Trophoblast cell (in vitro differentiated cells and primary cell): Measurements from ENCODE around the gene PGBD5.

ENCODE experiments used
- DNase-seq, 2 donors: peaks; one replicate each; pipeline ENCODE4 v3.0.0-alpha.2; 2016
- H2AFZ ChIP-seq: 2 replicates; pipeline ENCODE4 v1.6.1; 2013; ENCODE audit warnings: low read length, moderate library complexity, mild to moderate bottlenecking; ENCODE audit not compliant: insufficient read depth, poor library complexity
- H2AK5ac ChIP-seq: 2 replicates; pipeline ENCODE4 v1.6.1; 2013; ENCODE audit warnings: mild to moderate bottlenecking, low read length
- H2BK120ac ChIP-seq: 2 replicates; pipeline ENCODE4 v1.6.1; 2013; ENCODE audit warnings: low read length, mild to moderate bottlenecking, moderate library complexity; ENCODE audit not compliant: insufficient read depth, poor library complexity
- H2BK12ac ChIP-seq: 2 replicates; pipeline ENCODE4 v1.6.1; 2013; ENCODE audit warnings: mild to moderate bottlenecking, low read length, moderate library complexity
- H2BK5ac ChIP-seq: 2 replicates; pipeline ENCODE4 v1.6.1; 2013; ENCODE audit warnings: low read length, low read depth, moderate library complexity, mild to moderate bottlenecking; ENCODE audit not compliant: poor library complexity
- H3K14ac ChIP-seq: 2 replicates; pipeline ENCODE4 v1.6.1; 2013; ENCODE audit warnings: mild to moderate bottlenecking, low read length
- H3K18ac ChIP-seq: 2 replicates; pipeline ENCODE4 v1.6.1; 2013; ENCODE audit warnings: mild to moderate bottlenecking, low read length
- H3K23ac ChIP-seq: 2 replicates; pipeline ENCODE4 v1.6.1; 2013; ENCODE audit warnings: low read length
- H3K27ac ChIP-seq: 2 replicates; pipeline ENCODE4 v1.5.1; 2013; ENCODE audit warnings: low read depth, mild to moderate bottlenecking, inconsistent platforms, low read length, moderate library complexity
- H3K27me3 ChIP-seq: 2 replicates; pipeline ENCODE4 v1.6.1; 2013; ENCODE audit warnings: inconsistent platforms, mild to moderate bottlenecking, low read length, moderate library complexity; ENCODE audit not compliant: insufficient read depth
- H3K36me3 ChIP-seq, 2 experiments: 1 replicate in 1 of 2; 2 replicates in 1 of 2; pipeline ENCODE4 v1.6.1; 2013; ENCODE audit warnings: low read length in 2 of 2, mild to moderate bottlenecking in 2 of 2, moderate library complexity in 1 of 2; ENCODE audit not compliant: insufficient read depth in 2 of 2, control insufficient read depth in 1 of 2
- H3K4ac ChIP-seq: 2 replicates; pipeline ENCODE4 v1.6.1; 2013; ENCODE audit warnings: low read depth, mild to moderate bottlenecking, low read length, moderate library complexity
- H3K4me1 ChIP-seq, 2 experiments: 1 replicate in 1 of 2; 2 replicates in 1 of 2; pipeline ENCODE4 v1.6.1; 2013; ENCODE audit warnings: low read length in 2 of 2, mild to moderate bottlenecking in 2 of 2, moderate library complexity in 1 of 2; ENCODE audit not compliant: insufficient read depth in 2 of 2, control insufficient read depth in 1 of 2
- H3K4me2 ChIP-seq: 2 replicates; pipeline ENCODE4 v1.6.1; 2013; ENCODE audit warnings: inconsistent platforms, mild to moderate bottlenecking, low read length, moderate library complexity
- H3K4me3 ChIP-seq: 2 replicates; pipeline ENCODE4 v1.5.1; 2013; ENCODE audit warnings: mild to moderate bottlenecking, low read depth, low read length, inconsistent platforms
- H3K79me1 ChIP-seq: one replicate; pipeline ENCODE4 v1.6.1; 2013; ENCODE audit warnings: low read length
- H3K79me2 ChIP-seq: 2 replicates; pipeline ENCODE4 v1.6.1; 2013; ENCODE audit warnings: low read length, mild to moderate bottlenecking; ENCODE audit not compliant: control insufficient read depth, insufficient read depth, poor library complexity
- H3K9ac ChIP-seq: 2 replicates; pipeline ENCODE4 v1.6.1; 2013; ENCODE audit warnings: mild to moderate bottlenecking, low read length
- H3K9me3 ChIP-seq: 2 replicates; pipeline ENCODE4 v1.6.1; 2013; ENCODE audit warnings: low read depth, mild to moderate bottlenecking, control low read depth, inconsistent platforms, low read length; ENCODE audit not compliant: insufficient read depth
- H4K12ac ChIP-seq: 2 replicates; pipeline ENCODE4 v1.6.1; 2013; ENCODE audit warnings: low read depth, mild to moderate bottlenecking, low read length, moderate library complexity
- H4K8ac ChIP-seq: 2 replicates; pipeline ENCODE4 v1.6.1; 2013; ENCODE audit warnings: low read depth, mild to moderate bottlenecking, low read length, moderate library complexity
- H4K91ac ChIP-seq: one replicate; pipeline ENCODE4 v1.6.1; 2013; ENCODE audit warnings: low read depth, mild to moderate bottlenecking, low read length, moderate library complexity
- WGBS: extraction: QIAGEN DNeasy Blood & Tissue Kit; methylation state at CpG from one replicate; pipeline ENCODE4 v1.1.7; 2013; ENCODE audit warnings: missing lambda C conversion rate; ENCODE audit not compliant: insufficient read length, insufficient coverage; ENCODE audit errors: extremely low coverage; 5-methylcytosine and 5-hydroxymethylcytosine counted together

The PGBD5 gene

DNA sequence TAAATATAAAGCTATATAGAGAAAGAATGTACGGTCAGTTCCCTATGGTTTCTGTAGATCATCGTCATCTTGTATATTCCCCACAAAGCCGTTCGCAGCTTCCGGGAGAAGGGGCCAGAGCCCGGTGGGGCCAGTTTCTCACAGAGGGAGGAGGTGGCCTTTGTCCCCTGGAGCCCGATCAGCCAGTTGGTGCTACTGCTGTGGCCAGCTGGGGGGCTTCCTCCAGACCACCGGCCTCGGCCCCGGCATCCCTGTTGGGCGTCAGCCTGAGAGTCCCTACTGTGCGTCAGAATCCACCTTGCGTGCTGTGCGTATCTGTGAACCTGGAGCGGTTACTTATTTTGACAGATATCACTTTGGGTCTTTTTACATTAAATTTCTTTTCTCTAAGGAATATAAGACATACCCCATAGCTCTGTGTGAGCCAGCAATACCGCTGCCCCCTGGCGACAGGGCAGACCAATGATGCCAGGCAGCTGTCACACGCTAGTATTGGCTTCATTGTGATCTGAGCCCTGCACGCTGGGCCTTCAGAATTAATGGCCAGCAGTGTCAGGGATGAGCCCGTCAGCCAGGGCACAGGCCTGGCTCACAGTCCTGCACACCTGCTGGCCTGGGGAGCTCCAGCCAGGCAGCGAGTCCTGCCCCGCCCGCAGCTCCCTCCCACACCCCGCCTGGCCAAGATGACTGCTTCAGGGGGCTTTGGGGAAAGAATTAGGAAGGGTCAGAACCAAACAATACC lies 145.9 kb downstream of the PGBD5 start:
- Histone ChIP-seq H3K9me3 (peaks cover 2% of the 10 kb centered on the region), H3K23ac (no peak overlapping the region), H2AFZ (no peak overlapping the region), H3K18ac (no peak overlapping the region), H2AK5ac (no peak overlapping the region), H3K27me3 (no peaks in the 10 kb centered on the region), H4K8ac (no peak overlapping the region), H4K91ac (no peak overlapping the region), H2BK120ac (no peak overlapping the region), H3K14ac (no peak overlapping the region), H3K79me1 (no peaks in the 10 kb centered on the region), H3K36me3 (peaks cover 42 to 46% of the 10 kb centered on the region in 2 experiments), H4K12ac (peak overlapping the region; percentile 18), H3K4me2 (no peak overlapping the region), H3K4ac (no peak overlapping the region), H2BK12ac (no peak overlapping the region), H3K4me3 (no peak overlapping the region), H3K9ac (no peak overlapping the region), H2BK5ac (no peak overlapping the region), H3K4me1 (peaks cover 0 to 2% of the 10 kb centered on the region in 2 experiments), H3K27ac (no peak overlapping the region), H3K79me2 (peaks cover 1% of the 10 kb centered on the region)
- no CpG with 5 or more reads among the region's 24 CpGs for WGBS
- no peak for DNase-seq

DNA sequence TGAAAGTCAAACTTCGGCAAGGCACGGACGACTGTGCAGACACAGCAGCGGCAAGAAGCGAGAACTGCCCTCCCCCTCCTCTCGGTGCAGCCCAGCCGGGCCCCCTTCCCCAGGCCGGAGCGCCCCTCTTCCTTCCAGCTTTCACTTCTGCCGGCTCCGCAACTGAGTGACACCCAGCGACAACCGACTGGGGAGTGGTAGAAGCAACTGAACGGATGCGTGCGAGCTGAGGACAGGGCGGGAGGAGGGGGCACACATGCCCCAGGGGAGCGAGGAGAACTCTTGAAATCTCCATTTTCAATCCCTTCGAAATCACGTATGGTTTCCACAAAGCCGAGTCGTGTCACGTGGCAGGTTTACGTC lies 146.6 kb downstream of the PGBD5 start:
- Histone ChIP-seq H3K23ac (no peak overlapping the region), H4K8ac (no peak overlapping the region), H3K4me3 (no peak overlapping the region), H3K14ac (no peak overlapping the region), H2AFZ (no peak overlapping the region), H3K79me1 (no peaks in the 10 kb centered on the region), H3K9ac (no peak overlapping the region), H3K79me2 (peaks cover 1% of the 10 kb centered on the region), H2AK5ac (no peak overlapping the region), H3K27me3 (no peaks in the 10 kb centered on the region), H2BK12ac (no peak overlapping the region), H3K9me3 (peaks cover 2% of the 10 kb centered on the region), H3K27ac (no peak overlapping the region), H3K36me3 (peaks cover 42 to 46% of the 10 kb centered on the region in 2 experiments), H4K12ac (no peak overlapping the region), H2BK5ac (no peak overlapping the region), H3K4ac (no peak overlapping the region), H3K18ac (no peak overlapping the region), H2BK120ac (no peak overlapping the region), H3K4me2 (no peak overlapping the region), H4K91ac (no peak overlapping the region), H3K4me1 (peaks cover 0 to 2% of the 10 kb centered on the region in 2 experiments)
- DNase-seq = no peak
- no CpG with 5 or more reads among the region's 24 CpGs for WGBS

DNA sequence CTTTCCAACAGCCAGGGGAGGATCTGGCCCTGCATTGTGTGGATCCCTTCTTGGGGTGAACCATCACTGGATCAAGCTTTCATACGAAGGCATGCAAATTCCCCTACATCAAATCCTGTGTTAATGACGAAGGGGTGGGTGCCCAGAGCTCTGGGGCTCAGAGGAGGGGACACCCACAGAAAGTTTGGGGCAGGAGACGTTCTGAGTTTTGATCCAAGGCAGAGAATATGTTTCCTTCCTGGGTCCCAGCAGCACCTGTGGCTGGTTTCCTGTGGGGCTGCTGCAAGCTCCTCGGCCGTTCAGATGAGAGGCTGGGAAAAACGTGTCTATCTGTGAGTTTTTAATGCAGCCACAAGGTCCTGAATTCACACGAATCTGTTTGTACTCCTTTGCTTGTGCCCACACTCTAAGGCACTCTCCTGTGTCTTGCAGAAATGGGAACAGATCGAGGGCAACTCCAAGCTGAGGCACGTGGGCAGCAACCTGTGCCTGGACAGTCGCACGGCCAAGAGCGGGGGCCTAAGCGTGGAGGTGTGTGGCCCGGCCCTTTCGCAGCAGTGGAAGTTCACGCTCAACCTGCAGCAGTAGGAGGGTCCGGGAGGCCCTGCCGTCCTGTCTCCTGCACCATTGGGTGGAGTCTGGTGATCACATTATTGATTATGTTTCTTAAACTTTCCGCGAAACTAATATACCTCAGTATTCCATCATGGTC lies 147.1 kb downstream of the PGBD5 start:
- H4K91ac ChIP-seq = no peak overlapping the region
- H3K36me3 ChIP-seq = peaks cover 46 to 51% of the 10 kb centered on the region in 2 experiments
- no peak overlapping the region for H3K4ac ChIP-seq
- H3K27me3 ChIP-seq = no peaks in the 10 kb centered on the region
- H4K8ac ChIP-seq = no peak overlapping the region
- no peak overlapping the region for H3K27ac ChIP-seq
- no peak for DNase-seq
- no peak overlapping the region for H3K4me2 ChIP-seq
- H3K9ac ChIP-seq = no peak overlapping the region
- H4K12ac ChIP-seq = no peak overlapping the region
- no peaks in the 10 kb centered on the region for H3K79me1 ChIP-seq
- H3K4me1 ChIP-seq = peaks cover 0 to 2% of the 10 kb centered on the region in 2 experiments
- no peak overlapping the region for H2BK12ac ChIP-seq
- H2BK120ac ChIP-seq = no peak overlapping the region
- no peak overlapping the region for H2BK5ac ChIP-seq
- H3K18ac ChIP-seq = no peak overlapping the region
- H2AFZ ChIP-seq = no peak overlapping the region
- H3K79me2 ChIP-seq = peaks cover 1% of the 10 kb centered on the region
- WGBS = no CpG with 5 or more reads among the region's 20 CpGs
- no peak overlapping the region for H2AK5ac ChIP-seq
- H3K4me3 ChIP-seq = no peak overlapping the region
- H3K23ac ChIP-seq = no peak overlapping the region
- H3K14ac ChIP-seq = no peak overlapping the region
- H3K9me3 ChIP-seq = peaks cover 2% of the 10 kb centered on the region

DNA sequence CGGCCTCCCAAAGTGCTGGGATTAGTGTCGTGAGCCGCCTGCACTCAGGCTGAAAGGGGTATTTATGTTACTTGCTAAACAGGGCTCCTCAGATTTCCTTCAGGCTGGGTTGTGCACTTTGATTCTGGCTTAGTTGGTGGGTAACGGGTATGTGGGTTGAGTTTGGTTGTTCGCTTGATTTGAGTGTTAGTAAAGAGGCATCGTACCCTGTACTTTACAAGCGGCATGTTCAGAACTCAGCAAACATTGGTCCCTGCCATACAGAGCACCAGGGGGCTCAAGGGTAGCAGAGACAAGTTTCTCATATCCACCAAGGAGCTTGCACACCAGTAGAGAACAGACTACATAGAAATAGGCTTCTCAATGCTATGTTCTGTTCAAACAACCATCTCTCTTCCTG lies 147.8 kb downstream of the PGBD5 start:
- no peak overlapping the region for H3K14ac ChIP-seq
- no peak overlapping the region for H3K18ac ChIP-seq
- no peak overlapping the region for H3K23ac ChIP-seq
- H3K27me3 ChIP-seq = no peaks in the 10 kb centered on the region
- no peak overlapping the region for H3K4me2 ChIP-seq
- no peak overlapping the region for H2BK120ac ChIP-seq
- peaks cover 2% of the 10 kb centered on the region for H3K9me3 ChIP-seq
- H2BK12ac ChIP-seq = no peak overlapping the region
- H2AK5ac ChIP-seq = no peak overlapping the region
- H3K4ac ChIP-seq = no peak overlapping the region
- H3K4me3 ChIP-seq = no peak overlapping the region
- H3K9ac ChIP-seq = no peak overlapping the region
- H3K79me1 ChIP-seq = no peaks in the 10 kb centered on the region
- peaks cover 0 to 2% of the 10 kb centered on the region in 2 experiments for H3K4me1 ChIP-seq
- H3K36me3 ChIP-seq = peaks cover 42 to 51% of the 10 kb centered on the region in 2 experiments
- WGBS = 100% methylated on average over 2 of the region's 7 CpGs
- no peak overlapping the region for H3K27ac ChIP-seq
- no peaks in the 10 kb centered on the region for H3K79me2 ChIP-seq
- no peak overlapping the region for H2AFZ ChIP-seq
- H2BK5ac ChIP-seq = no peak overlapping the region
- no peak overlapping the region for H4K8ac ChIP-seq
- H4K91ac ChIP-seq = no peak overlapping the region
- no peak for DNase-seq
- H4K12ac ChIP-seq = no peak overlapping the region
